ENCODE measurements around the gene OR52R1.

DNA sequence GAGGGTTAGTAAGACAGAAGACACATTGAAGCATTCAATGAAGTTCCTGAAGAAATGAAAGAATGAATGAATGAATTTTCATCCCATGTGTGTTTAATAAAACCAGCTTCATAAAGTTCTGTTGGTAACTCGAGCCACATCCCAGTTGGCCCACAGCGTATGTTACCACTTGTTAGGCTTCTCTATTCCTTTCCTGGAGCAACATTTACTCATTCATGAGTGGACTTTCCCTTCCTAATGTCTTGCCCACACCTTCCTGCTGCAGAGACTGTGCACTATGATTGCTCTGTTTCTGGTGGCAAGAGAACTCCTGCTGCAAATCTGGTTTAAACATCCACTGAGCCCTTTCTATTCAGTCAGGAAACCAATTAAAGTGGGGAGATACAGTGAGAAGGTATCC is 7.0 kb downstream of the OR52R1 start:
- TF ChIP-seq, protein P1, sequence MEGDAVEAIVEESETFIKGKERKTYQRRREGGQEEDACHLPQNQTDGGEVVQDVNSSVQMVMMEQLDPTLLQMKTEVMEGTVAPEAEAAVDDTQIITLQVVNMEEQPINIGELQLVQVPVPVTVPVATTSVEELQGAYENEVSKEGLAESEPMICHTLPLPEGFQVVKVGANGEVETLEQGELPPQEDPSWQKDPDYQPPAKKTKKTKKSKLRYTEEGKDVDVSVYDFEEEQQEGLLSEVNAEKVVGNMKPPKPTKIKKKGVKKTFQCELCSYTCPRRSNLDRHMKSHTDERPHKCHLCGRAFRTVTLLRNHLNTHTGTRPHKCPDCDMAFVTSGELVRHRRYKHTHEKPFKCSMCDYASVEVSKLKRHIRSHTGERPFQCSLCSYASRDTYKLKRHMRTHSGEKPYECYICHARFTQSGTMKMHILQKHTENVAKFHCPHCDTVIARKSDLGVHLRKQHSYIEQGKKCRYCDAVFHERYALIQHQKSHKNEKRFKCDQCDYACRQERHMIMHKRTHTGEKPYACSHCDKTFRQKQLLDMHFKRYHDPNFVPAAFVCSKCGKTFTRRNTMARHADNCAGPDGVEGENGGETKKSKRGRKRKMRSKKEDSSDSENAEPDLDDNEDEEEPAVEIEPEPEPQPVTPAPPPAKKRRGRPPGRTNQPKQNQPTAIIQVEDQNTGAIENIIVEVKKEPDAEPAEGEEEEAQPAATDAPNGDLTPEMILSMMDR (IDR thresholded peaks at IDR 0.05): no peak
- no peak for TF ChIP-seq POLR2A (IDR thresholded peaks at IDR 0.05)

All from right lobe of liver (tissue), 4 donors.